ENCODE data around the gene EXTL2. TPM values are rescaled to one million over a fixed set of nuclear protein-coding genes. Genes with fewer than 3 reads are reported as not detected.
"Not testable (repeated sequence)": the region's sequence is repeated elsewhere in the genome, so short reads cannot be mapped to it uniquely, and the experiment has no call there.

Gene EXTL2
- total RNA-seq, 1 experiment from 2014 or later, result 24.1 TPM

- DNase-seq (ENCODE audit: low read depth), result no peak
These were observed 33.3 kb downstream of the EXTL2 start for GRCh38 chr1:100861379-100861778.

- DNase-seq (ENCODE audit: low read depth), result peak; percentile 56
These were observed 34.1 kb downstream of the EXTL2 start for GRCh38 chr1:100860397-100860991.

GRCh38 chr1:100855116-100855515 is 39.5 kb downstream of the EXTL2 start:
- DNase-seq (ENCODE audit: low read depth), result not testable (repeated sequence)

GRCh38 chr1:100852976-100853375 is 41.7 kb downstream of the EXTL2 start:
- DNase-seq (ENCODE audit: low read depth), result no peak

- DNase-seq (ENCODE audit: low read depth), result no peak
These were observed 42.9 kb downstream of the EXTL2 start for GRCh38 chr1:100851726-100852125.

- no peak for DNase-seq (ENCODE audit: low read depth)
These were observed 47.1 kb downstream of the EXTL2 start for GRCh38 chr1:100847361-100848082.

- DNase-seq (ENCODE audit: low read depth), result not testable (repeated sequence)
These were observed 51.5 kb downstream of the EXTL2 start for GRCh38 chr1:100843160-100843559.

- peak; percentile 46 for DNase-seq (ENCODE audit: low read depth)
These were observed 58.5 kb downstream of the EXTL2 start for GRCh38 chr1:100835866-100836842.

GRCh38 chr1:100834777-100835660 is 59.6 kb downstream of the EXTL2 start:
- DNase-seq (ENCODE audit: low read depth), result no peak

GRCh38 chr1:100832694-100833428 is 61.8 kb downstream of the EXTL2 start:
- no peak for DNase-seq (ENCODE audit: low read depth)

GRCh38 chr1:100825666-100826065 is 69.0 kb downstream of the EXTL2 start:
- DNase-seq (ENCODE audit: low read depth), result not testable (repeated sequence)

Other genes with a start within 250 kb of the EXTL2 start
- gene VCAM1, start 175.1 kb downstream of the EXTL2 start, total RNA-seq (2014; rRNA removed; shearing (Covaris generic)), result not detected in 2 replicates
- 26.8 and 30.5 TPM in 2 replicates for gene SLC30A7, start 1.2 kb upstream of the EXTL2 start, total RNA-seq (2014; rRNA removed; shearing (Covaris generic))
- 28.5 and 40.1 TPM in 2 replicates for gene DPH5, start 130.9 kb upstream of the EXTL2 start, total RNA-seq (2014; rRNA removed; shearing (Covaris generic))

Data from HT1080 (cell line).